HG02763 (cell line): Measurements from ENCODE around the gene ILKAP.

Experiments
- ATAC-seq: cut with Tn5 transposase; IDR thresholded peaks from one replicate; pipeline ENCODE4 v1.9.1; 2021; ENCODE audit warnings: mild to moderate bottlenecking, moderate library complexity; ENCODE audit not compliant: unreplicated experiment

Gene ILKAP, protein sequence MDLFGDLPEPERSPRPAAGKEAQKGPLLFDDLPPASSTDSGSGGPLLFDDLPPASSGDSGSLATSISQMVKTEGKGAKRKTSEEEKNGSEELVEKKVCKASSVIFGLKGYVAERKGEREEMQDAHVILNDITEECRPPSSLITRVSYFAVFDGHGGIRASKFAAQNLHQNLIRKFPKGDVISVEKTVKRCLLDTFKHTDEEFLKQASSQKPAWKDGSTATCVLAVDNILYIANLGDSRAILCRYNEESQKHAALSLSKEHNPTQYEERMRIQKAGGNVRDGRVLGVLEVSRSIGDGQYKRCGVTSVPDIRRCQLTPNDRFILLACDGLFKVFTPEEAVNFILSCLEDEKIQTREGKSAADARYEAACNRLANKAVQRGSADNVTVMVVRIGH

DNA sequence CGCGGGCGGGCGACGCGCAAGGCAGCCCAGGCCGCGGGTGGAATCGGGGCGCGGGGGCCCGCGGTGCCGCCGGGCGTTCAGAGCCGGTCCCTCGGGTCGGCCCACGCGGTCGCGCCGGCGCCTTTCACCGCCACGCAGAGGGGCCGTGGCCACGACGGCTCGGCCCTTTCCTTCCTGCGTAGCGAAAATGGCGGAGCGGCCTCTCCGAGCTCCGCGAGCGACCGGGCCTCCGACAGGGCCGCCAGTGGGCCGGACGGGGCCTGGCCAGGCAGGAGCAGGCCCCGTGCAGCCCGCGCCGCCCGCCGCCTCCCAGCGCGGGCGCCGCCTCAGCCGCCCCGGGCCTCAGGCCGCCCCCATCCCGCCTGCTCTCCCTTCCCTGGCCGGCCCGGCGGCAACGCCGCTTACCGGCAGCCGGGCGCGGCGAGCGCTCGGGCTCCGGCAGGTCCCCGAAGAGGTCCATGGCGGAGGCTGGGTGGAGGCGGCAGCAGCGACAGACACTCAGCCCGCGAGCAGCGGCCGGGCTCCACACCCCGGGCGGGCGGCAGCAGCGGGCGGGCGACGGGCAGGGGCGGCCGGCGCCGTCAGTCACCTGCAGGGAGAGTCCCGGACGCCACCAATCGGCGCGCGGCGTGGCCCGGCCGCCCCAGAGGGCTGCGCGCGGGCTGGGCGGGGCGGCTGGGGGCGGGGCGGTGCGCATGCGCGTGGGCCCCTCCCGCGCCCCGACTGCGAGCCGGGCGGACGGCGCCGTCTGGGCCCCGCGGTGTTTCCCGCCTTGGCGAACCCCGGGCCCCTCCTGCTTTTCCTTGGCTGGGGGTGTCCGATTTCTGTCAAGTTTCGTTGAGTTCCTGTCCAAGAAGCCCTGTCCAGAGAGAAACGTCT is at the start of gene ILKAP:
Gene ILKAP, minus strand, starts transcription at position 602 of the 879 bp plus-strand sequence. Its CDS starts 142 bp downstream, at position 460.
- peak; percentile 92 for ATAC-seq

DNA sequence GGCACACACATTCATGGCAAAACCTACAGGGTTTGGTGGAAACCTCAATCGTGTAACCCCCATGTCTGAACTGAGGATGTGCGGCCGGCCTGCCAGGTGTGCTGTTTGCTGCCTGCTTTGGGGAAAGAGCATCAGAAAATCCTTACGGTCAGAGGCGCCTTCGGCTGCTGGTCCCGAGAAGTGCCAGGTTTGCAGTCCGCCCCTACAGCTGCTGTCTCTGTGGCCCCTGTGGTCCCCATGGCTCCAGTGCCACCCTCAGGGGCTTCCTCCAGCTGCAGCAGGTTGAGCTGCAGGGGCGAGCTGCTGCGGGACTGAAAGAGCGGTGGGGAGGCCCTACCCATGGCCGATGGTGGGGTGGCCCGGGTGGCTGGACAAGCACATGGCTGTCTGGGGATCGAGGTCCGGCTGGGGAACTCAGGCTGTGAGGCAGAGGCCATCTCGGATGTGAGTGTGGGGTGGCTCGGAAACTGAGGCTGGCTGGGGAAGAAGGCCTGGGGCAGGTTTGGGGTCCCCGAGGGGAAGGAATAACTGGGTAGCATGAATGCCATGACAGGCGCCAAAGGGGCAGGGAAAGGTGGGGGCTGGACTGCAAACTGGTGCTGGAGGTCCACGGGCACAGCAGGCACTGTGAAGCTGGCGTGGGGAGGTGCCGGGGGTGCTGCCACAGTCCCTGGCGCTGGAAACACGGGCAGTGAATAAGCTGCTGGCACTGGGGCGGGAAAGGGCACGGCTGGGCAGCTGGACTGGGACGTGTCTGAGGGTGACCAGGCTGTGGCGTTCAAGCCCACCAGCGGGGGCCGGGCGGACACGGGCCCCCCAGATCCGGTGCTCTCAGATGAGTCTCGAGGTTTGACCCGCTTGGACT is 49.5 kb upstream of the ILKAP start:
- no peak for ATAC-seq

DNA sequence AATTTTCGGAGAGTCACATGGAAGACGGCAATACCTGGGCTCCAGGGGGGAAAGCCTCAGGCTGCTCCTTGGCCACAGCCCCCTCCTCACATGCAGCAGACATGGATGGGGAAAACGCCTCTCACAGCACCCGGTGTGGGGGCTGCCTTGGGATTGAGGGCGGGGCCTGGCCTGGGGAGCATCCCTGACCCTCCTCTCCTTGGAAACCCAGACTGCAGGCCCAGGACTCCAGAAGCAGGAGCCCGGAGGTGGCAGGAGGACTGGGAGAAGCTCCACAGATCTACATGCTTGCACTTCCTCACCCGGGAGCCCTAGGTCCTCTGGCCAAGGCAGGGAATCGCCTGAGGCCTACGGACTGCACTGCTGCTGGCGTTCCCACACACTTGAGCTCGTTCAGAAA is 48.5 kb upstream of the ILKAP start:
- ATAC-seq, result no peak

DNA sequence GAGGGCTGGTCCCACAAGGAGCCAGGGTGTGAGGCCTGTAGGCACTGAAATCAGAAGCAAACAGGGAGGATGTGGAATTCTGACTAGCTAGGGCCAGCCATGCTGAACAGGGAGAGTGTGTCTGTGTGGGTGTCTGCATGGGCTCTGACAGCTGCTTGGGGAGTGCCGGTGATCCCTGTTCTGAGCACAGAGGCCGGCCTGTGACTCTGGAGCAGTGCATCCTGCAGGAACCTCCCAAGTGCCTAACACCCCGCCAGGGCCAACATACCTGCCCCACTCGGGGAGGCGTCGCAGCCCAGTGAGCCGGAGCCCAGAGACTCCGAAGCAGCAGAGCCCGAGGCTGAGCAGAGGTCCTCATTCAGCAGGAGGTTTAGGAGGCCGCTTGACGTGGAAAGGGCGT is 47.8 kb upstream of the ILKAP start:
- no peak for ATAC-seq

DNA sequence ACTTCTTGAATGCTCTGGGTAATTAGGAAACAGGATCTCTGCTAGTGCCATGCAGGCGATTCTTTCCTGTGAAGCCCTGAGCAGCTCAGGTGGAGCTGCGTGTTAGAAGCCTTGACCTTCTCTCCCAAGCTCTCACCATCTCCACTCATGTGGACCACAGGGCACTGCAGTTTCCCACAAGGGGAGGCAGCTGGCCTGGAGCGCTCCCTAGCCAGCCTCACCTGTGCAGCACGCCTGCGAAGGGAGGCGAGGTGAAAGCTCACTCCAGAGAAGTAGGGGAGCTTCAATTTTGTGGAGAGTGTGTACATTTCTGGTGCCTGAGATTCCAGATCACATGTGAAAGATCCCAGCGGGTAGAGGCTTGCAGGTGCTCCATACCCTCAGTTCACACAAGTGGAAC is 47.4 kb upstream of the ILKAP start:
- no peak for ATAC-seq

DNA sequence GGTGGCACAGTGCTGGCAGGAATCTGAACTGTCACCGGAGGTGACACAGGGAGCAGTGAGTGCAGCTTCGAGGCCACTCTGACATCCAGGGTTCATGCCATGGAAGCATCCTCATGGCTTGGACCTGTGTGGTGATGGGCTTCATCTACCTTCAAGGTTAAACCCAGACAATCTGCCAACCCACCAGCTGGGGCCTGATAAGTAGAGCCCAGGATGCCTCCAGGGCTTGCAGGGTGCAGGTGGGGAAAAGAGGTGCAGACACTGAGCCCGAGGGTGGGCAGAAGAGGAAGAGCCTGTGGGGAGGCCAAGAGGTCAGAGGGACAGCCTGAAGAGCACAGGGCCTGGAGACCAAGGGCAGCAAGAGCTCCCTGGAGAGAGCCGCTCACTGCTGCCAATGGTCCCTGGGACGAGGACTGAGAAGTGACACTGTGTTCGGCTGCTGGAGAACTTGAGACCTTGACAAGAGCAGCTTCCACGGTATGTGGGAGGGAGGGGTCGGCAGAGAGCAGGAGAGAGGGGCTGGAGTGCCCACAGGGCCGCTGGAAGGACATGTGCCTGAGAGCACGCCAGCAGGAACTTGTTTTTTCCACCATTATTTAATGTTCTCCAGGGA is 44.5 kb upstream of the ILKAP start:
- ATAC-seq, result no peak

DNA sequence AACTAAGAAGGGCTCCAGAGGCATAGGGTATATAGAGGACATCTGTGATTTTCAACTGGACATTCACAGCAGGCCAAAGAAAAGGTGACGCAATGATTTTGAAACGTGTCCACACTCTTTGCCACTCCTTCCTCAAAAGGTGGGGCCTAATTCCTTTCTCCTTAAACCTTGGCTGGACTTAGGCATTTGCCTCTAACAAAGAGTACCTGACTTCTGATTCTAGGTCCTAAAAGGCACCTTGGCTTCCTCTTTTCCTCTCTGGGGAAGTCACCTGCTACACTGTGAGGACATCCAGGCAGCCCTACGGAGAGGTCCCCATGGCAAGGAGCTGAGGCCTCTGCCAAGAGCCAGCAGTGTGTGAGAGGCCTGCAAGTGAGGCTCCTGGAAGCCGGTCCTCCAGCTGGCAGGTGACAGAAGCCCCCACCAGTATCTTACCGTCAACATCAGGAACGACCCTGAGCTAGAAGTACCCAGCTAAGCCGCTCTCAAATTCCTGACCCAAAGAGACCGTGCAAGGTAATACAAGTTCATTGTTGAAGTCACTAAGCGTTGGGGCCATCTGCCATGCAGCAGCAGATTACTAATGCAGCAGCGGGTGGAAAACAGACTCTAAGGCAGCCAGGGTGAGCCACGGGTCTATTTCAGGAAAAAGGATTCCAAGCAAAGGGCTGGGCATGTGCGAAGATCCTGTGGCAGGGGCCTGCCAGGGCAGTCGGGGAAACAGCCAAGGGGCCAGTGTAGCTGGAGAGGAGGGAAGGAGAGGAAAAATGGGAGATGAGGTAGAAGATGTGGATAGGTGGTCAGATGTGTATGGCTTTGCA is 43.7 kb upstream of the ILKAP start:
- no peak for ATAC-seq

DNA sequence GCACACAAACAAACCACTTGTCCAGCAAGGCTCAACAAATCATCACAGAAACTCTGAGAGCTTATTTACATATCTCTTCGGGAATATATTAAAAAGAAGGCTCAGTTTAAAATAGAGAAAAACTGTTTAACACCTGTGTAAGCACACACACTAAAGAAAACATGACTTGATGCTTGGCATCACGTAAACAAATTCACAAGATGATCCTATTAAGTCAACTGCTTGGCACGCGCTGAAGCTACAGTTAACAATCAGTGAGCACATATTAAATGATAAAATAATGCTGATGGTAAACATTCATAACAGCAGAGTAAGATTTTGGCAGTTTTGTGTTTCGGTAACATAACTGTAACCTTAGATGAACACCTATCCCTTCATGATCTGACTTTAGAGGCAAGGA is 40.7 kb upstream of the ILKAP start:
- no peak for ATAC-seq

DNA sequence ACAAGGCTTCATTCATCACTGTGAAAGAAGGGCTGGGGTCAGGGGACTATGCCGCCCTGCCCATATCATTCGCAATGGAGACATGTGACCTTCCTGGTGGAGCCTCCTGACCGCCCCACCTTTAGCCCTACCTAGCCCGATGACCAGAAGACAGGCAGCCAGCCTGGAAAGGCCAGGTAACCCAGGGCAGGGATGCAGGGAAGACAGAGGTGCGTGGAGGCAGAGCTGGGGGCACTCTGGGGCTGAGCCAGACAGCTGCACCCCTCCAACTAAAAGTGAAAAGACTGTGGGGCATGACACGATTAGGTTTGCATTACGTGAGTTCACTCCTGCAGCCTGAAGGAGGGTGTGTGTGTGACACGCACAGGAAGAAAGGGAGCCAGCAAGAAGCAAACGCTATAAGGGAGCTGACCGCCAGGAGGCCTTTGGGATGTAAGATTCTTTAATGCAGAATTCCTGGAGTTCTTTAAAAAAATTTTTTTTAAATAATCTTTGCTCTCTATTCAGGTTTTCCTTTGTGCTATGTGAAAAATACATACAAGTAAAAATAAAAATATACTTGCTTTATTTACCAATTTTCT is 40.1 kb upstream of the ILKAP start:
- no peak for ATAC-seq

DNA sequence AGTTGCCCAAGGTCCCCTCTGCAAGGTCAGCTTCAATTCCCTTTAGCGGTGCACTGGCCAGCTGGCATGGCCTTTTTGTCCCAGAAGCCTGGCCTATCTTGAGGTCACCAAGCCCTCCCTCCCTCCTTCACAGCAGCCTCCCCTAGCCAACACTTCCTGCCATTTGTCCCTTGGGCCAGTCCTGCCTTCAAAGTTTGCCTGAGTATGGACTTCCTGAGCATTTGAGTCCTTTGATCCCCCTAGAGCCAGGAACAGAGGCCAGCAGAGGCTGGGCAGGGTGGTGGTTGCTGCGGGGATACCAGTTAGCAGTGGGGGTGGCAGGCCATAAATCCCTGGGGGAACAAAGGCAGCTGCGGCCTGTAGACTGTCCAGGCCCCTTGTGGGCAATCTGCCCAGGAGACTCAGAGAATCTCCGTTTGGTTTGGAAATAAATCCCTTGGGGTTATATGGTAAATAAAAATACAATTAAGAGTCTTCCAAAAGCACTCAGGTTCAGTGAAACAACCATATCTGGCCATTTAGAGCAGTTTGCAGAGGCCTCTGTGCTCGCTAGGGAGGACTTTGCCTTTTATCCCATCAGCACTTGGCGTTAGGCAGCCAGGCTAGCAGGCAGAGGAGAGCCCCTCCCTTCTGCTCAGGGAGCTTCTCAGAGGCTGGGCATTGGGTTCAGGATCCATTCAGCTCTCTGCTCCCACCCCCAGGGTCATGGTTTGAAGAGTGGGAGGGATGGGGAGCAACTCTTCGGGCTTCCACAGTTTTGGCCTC is 39.4 kb upstream of the ILKAP start:
- no peak for ATAC-seq

DNA sequence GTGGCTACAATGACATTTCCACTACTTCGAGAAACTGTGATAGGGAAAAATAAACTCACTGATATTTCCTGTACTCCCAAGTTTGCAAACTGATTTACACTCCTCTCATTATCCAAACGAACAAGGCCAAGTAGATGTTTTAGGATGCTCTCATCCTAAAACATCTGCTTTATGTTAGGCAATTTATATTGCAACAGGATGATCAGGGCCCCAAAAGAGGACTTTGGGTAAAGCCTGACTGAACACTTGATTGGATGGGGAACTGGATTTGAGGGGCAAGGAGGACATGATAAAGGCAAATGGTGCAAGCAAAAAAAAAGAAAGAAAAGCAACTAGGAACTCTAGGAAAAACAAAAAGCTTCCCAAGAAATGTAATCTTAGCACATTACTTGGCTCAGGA is 38.5 kb upstream of the ILKAP start:
- no peak for ATAC-seq

DNA sequence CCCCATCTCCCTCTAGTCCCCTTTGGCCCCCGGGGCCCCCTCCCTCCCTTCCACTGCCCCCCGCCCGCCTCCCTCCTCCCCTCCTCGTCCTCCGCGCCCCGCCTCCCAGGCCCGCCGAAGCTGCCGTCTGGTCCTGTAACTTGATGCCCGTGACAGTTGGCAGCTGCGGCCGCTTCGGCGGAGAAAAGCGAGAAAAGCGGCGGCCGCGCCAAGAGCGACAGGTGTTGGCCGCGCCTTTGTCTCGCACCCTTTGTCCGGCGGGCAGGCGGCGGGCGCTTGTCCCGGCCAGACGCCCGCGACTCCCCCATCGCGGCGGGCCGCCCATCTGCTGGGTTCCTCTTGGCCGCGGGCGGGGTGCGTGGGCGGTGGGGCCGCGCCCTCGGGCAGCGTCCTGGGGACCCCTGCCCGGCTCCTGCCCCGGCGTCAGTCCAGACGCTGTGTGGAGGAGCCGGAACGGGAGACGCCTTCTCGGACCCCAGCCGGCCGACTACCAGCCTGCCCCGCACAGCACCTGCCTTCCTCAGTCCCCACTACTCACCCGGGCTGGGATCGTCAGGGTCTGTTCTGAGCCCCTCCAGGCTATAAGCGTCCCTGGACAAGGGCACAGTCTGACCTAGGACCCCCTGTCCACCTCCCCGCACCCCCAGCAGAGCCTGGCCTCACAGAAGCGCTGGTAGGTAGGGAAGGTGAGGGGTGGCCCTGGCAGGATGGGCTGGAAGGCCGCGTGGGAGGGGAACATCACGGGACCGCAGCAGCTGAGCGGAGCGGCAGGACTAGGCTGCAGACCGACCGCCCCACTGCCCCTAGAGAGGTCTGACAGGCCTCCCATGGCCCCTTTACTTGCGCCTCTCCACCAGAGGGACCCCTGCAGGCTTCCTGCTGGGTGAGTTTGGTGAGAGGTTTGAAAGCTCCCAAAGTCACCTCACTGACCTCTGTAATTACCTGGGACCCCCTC is 37.5 kb upstream of the ILKAP start:
- no peak for ATAC-seq

DNA sequence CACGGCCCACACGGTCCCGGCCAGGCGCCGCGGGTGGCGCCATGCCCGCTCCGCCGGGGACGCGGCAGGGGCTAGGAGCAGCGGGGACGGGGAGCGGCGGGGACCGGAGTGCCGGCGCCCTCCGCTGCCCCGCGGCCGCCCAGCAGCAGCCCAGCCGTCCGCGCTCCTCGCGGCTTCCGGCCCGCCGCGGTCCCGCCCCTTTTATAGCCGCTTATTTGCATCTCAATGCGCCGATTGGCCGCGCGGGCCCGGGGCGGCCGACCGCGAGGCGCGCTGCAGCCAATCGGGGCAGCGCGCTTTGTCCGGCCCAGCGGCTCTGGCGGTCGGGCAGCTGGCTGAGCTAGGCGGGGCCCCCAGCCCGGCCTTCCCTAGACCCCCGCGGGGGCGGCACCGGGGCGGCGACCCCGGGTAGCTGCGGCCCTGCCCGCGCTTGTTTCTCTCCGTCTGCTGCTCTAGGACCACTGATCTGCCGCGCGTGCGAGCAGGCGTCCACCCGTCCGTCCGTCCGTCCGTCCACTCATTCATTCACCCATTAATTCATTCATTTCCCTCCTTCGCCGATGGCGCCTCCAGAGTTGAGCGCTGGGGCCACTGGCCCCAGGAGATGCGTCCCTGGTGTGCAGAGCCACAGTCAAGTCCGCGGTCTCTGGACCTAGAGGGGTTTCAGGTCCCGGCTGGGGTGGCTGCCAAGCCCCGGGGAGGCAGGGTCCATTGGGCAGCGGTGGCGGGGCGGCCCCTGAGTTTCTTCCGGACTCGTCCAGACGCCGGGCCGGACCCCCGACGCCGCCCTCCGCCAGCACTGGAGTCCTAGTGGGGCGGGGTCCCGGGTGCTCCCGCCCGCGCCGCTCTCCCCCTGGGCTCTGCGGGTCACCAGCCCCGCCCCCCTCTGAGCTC is 36.6 kb upstream of the ILKAP start, which contains the start of gene HES6:
Gene HES6, minus strand, starts transcription at position 176 of the 894 bp plus-strand sequence. Its CDS starts 133 bp downstream, at position 43.
- ATAC-seq, result peak; percentile 88

DNA sequence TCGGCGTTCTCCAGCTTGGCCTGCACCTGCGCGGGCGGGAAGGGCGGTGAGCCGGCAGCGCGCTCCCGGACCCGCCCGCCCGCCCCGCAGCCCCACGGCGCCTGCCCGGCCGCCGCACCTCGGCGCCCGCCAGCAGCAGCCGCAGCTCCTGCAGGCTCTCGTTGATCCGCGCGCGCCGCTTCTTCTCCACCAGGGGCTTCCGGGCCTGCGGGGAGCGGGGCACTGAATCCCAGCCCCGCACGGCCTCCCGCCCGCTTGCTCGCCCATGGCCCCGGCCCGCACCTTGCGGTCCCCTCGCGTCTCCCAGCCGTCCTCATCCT is 36.0 kb upstream of the ILKAP start:
- no peak for ATAC-seq

DNA sequence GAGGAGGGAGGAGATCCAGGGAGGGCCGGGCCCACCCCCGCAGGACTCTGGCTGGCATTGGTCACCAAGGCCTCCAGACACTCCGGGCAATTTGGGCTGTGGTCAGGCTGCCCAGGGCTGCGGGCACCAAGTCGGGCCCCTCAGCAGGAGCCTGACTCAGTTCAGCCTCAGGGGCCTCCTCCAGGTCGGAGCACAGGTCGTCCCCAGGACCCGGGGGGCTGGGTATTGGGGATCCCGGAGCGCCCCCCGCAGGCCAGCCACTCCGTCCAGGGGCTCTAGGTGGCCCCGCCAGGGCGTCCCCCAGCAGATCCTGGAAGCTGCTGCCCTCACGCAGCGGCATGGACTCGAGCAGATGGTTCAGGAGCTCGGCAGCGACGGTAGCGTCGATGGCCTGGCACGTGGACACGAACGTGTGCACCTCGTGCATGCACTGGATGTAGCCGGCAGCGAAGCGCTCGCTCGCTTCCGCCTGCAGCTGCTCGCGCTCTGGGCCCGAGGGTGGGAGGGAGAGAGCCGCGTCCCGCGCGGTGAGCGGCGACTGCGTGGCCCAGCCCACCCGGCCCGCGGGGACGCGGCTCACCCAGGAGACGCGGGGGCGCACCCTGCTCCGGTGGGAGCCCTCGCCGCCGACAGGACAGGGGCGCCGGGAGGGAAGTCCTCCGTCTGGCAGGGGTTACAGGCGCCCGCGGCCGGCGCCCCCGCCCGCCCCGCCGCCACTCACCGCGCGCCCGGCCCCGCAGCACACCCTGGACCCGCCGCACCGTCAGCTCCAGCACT is 35.5 kb upstream of the ILKAP start:
- no peak for ATAC-seq

DNA sequence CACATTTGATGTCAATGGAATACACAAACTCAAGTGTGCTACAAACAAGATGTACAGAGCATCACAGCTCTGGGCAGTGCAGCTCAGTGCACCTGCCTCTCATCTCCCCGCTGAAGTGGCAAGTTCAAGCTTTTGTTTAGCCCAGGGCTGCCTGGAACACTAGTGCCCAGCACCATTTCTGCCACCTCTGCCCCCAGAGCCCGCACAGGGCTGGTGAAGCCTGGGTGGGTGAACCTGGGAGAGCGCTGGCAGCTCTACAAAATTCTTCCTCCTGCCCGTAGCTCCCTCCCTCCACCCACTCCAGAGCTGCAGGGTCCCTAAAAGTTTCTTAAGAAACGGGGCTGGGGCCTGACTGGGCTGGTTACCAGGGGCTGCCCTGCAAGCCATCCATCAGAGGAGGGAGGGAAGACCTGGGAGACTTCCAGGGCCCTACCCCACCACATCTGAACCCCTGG is 34.8 kb upstream of the ILKAP start:
- no peak for ATAC-seq
